H1 (cell line): ENCODE results near the gene ARMC5. TPM values are rescaled to one million over a fixed set of nuclear protein-coding genes. Genes with fewer than 3 reads are reported as not detected.

Experiments used
- CEBPB ChIP-seq: IDR thresholded peaks from 2 replicates; pipeline ENCODE4 v1.6.1; 2012; ENCODE audit warnings: low read depth, low read length
- HDAC2 ChIP-seq, 2 experiments: fragments of 300-600 bp in 1 of 2; sonication (generic) in 1 of 2; IDR thresholded peaks; 2 replicates each; pipeline ENCODE4 v1.6.1; 2011 to 2012; ENCODE audit warnings: low read depth in 2 of 2, low read length in 2 of 2, mild to moderate bottlenecking in 2 of 2, moderate library complexity in 2 of 2, borderline replicate concordance in 1 of 2, inconsistent platforms in 1 of 2
- polyA plus RNA-seq, 7 experiments: library from polyadenylated mRNA; depleted of rRNA in 3 of 7; stranded (reverse) in 5 of 7; unstranded in 2 of 7; fragments of >200 nt in 5 of 7; fragments of 200-250 nt in 2 of 7; gene quantifications; 1 replicate in 5 of 7; 2 replicates in 1 of 7; 4 replicates in 1 of 7; pipeline versions ENCODE4 v1.2.1 to v1.2.3, GENCODE V29; 2011 to 2013; ENCODE audit warnings: missing spikeins in 2 of 7, mixed read lengths in 2 of 7
- total RNA-seq: library from RNA; stranded (reverse); fragmentation: NEBNext Ultra II Directional; extraction: Animal tissue kit (Norgen Biotek cat#: 25700); gene quantifications from 2 replicates; pipeline ENCODE4 v1.2.1, GENCODE V29; 2021

ARMC5 gene
- total and polyA plus RNA-seq, 2 of the 8 experiments (the other 6 are each of a cell fraction or from before 2014, with no cell fraction given): 7.8 to 8.7 TPM

- TF ChIP-seq HDAC2 (IDR thresholded peaks at IDR 0.05; ENCODE audit: borderline replicate concordance in 1 of 2, low read depth in 2 of 2, low read length in 2 of 2) (no peak), CEBPB (no peak)
Observed at GRCh38 chr16:31474173-31474714, 14.9 kb downstream of the ARMC5 start (continued).
